Measurements from ENCODE around the gene SYT11.
A peak's percentile ranks its signal among the peaks of the same experiment; 100 is the strongest.

- TF ChIP-seq CEBPB (IDR thresholded peaks at IDR 0.05; ENCODE audit: low read depth, low read length) (no peak), YY1 (IDR thresholded peaks at IDR 0.05; ENCODE audit: low read depth, low read length) (peak; percentile 49; the same call in 1 of the 2 replicates), POLR2A (IDR thresholded peaks at IDR 0.05; ENCODE audit: control extremely low read depth in 1 of 2, low read depth in 2 of 2, low read length in 2 of 2) (no peak), EZH2 (IDR thresholded peaks at IDR 0.05; ENCODE audit: low read depth, low read length, severe bottlenecking) (no peak)
- TF ChIP-seq, protein P1, sequence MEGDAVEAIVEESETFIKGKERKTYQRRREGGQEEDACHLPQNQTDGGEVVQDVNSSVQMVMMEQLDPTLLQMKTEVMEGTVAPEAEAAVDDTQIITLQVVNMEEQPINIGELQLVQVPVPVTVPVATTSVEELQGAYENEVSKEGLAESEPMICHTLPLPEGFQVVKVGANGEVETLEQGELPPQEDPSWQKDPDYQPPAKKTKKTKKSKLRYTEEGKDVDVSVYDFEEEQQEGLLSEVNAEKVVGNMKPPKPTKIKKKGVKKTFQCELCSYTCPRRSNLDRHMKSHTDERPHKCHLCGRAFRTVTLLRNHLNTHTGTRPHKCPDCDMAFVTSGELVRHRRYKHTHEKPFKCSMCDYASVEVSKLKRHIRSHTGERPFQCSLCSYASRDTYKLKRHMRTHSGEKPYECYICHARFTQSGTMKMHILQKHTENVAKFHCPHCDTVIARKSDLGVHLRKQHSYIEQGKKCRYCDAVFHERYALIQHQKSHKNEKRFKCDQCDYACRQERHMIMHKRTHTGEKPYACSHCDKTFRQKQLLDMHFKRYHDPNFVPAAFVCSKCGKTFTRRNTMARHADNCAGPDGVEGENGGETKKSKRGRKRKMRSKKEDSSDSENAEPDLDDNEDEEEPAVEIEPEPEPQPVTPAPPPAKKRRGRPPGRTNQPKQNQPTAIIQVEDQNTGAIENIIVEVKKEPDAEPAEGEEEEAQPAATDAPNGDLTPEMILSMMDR (IDR thresholded peaks at IDR 0.05; ENCODE audit: control extremely low read depth in 1 of 3, insufficient read depth in 1 of 3, low read depth in 1 of 3, low read length in 3 of 3): no peak
- TF ChIP-seq, protein P2, sequence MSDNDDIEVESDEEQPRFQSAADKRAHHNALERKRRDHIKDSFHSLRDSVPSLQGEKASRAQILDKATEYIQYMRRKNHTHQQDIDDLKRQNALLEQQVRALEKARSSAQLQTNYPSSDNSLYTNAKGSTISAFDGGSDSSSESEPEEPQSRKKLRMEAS (IDR thresholded peaks at IDR 0.05): no peak
- TF ChIP-seq, protein P3, sequence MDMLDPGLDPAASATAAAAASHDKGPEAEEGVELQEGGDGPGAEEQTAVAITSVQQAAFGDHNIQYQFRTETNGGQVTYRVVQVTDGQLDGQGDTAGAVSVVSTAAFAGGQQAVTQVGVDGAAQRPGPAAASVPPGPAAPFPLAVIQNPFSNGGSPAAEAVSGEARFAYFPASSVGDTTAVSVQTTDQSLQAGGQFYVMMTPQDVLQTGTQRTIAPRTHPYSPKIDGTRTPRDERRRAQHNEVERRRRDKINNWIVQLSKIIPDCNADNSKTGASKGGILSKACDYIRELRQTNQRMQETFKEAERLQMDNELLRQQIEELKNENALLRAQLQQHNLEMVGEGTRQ (IDR thresholded peaks at IDR 0.05; ENCODE audit: low read length): no peak
These were observed 25.0 kb upstream of the SYT11 start for GRCh38 chr1:155834296-155834926.
